Measurements from ENCODE around the gene TMEM51. TPM values are rescaled to one million over a fixed set of nuclear protein-coding genes. Genes with fewer than 3 reads are reported as not detected.
A peak's percentile ranks its signal among the peaks of the same experiment; 100 is the strongest.

TMEM51 gene
- total and polyA plus RNA-seq, 2 of the 13 experiments (the other 11 are each of a cell fraction or from before 2014, with no cell fraction given): 12.2 to 22.3 TPM

DNA sequence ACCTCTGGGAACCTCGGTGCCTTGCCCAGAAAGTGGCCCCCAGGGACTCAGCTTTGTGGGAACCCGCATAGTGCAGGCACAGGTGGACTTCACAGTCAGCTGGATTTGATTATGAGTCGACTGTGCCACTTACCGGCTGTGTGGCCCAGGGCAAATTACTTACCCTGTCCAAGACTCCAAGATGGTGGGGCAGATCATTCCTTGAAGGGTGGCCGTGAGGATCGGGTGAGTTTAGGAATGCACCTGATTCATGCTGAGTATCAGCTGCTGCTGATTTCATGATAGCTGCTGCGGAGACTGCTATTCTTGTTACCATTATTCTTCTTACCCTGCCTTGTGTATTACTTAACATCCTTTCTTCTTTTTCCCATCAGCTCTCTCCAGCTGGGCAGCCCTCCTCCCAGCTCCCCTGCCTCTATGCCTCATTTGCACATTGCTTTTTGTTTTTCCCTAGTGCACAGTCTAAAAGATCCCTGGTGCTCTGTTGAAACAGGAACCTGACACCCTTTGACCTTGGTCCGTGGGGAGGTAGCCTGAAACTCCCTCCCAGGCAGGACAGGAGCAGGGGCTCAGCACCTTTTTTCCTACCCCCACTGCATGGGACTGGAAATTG, 53.0 kb downstream of the TMEM51 start (continued):
- TF ChIP-seq PAF1 (CRISPR knock-in tag; IDR thresholded peaks at IDR 0.05) (no peak), ZNF101 (CRISPR knock-in tag; IDR thresholded peaks at IDR 0.05; ENCODE audit: borderline replicate concordance, low read depth) (no peak), ZNF451 (CRISPR knock-in tag; IDR thresholded peaks at IDR 0.05) (no peak), MXD4 (CRISPR knock-in tag; IDR thresholded peaks at IDR 0.05) (no peak), RBFOX2 (IDR thresholded peaks at IDR 0.05; ENCODE audit: low read depth, low read length) (no peak), ZMYM4 (CRISPR knock-in tag; IDR thresholded peaks at IDR 0.05) (peak; percentile 63; the same call in 1 of the 2 replicates), KDM5A (IDR thresholded peaks at IDR 0.05; ENCODE audit: borderline replicate concordance, low read length) (no peak), FOXA3 (CRISPR knock-in tag; IDR thresholded peaks at IDR 0.05) (peak; percentile 64), ZSCAN25 (CRISPR knock-in tag; IDR thresholded peaks at IDR 0.05) (peak; percentile 92), ZNF20 (CRISPR knock-in tag; IDR thresholded peaks at IDR 0.05) (no peak), MAF1 (CRISPR knock-in tag; IDR thresholded peaks at IDR 0.05; ENCODE audit: borderline replicate concordance) (no peak), ZNF660 (CRISPR knock-in tag; IDR thresholded peaks at IDR 0.05; ENCODE audit: borderline replicate concordance, low read depth) (no peak), MEIS2 (CRISPR knock-in tag; IDR thresholded peaks at IDR 0.05) (no peak; the same call in 1 of the 2 replicates), ZNF776 (CRISPR knock-in tag; IDR thresholded peaks at IDR 0.05) (no peak), SETDB1 (CRISPR knock-in tag; IDR thresholded peaks at IDR 0.05; ENCODE audit: borderline replicate concordance) (no peak), ZNF430 (CRISPR knock-in tag; IDR thresholded peaks at IDR 0.05) (no peak), RFX5 (IDR thresholded peaks at IDR 0.05; ENCODE audit: low read depth, low read length) (no peak), ZNF724P (CRISPR knock-in tag; IDR thresholded peaks at IDR 0.05; ENCODE audit: borderline replicate concordance) (no peak), HNRNPL (IDR thresholded peaks at IDR 0.05; ENCODE audit: low read depth, low read length) (no peak), GZF1 (CRISPR knock-in tag; IDR thresholded peaks at IDR 0.05) (no peak)
- TF ChIP-seq, protein P1, sequence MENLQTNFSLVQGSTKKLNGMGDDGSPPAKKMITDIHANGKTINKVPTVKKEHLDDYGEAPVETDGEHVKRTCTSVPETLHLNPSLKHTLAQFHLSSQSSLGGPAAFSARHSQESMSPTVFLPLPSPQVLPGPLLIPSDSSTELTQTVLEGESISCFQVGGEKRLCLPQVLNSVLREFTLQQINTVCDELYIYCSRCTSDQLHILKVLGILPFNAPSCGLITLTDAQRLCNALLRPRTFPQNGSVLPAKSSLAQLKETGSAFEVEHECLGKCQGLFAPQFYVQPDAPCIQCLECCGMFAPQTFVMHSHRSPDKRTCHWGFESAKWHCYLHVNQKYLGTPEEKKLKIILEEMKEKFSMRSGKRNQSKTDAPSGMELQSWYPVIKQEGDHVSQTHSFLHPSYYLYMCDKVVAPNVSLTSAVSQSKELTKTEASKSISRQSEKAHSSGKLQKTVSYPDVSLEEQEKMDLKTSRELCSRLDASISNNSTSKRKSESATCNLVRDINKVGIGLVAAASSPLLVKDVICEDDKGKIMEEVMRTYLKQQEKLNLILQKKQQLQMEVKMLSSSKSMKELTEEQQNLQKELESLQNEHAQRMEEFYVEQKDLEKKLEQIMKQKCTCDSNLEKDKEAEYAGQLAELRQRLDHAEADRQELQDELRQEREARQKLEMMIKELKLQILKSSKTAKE (CRISPR knock-in tag; IDR thresholded peaks at IDR 0.05; ENCODE audit: borderline replicate concordance): no peak
- TF ChIP-seq, protein P2, sequence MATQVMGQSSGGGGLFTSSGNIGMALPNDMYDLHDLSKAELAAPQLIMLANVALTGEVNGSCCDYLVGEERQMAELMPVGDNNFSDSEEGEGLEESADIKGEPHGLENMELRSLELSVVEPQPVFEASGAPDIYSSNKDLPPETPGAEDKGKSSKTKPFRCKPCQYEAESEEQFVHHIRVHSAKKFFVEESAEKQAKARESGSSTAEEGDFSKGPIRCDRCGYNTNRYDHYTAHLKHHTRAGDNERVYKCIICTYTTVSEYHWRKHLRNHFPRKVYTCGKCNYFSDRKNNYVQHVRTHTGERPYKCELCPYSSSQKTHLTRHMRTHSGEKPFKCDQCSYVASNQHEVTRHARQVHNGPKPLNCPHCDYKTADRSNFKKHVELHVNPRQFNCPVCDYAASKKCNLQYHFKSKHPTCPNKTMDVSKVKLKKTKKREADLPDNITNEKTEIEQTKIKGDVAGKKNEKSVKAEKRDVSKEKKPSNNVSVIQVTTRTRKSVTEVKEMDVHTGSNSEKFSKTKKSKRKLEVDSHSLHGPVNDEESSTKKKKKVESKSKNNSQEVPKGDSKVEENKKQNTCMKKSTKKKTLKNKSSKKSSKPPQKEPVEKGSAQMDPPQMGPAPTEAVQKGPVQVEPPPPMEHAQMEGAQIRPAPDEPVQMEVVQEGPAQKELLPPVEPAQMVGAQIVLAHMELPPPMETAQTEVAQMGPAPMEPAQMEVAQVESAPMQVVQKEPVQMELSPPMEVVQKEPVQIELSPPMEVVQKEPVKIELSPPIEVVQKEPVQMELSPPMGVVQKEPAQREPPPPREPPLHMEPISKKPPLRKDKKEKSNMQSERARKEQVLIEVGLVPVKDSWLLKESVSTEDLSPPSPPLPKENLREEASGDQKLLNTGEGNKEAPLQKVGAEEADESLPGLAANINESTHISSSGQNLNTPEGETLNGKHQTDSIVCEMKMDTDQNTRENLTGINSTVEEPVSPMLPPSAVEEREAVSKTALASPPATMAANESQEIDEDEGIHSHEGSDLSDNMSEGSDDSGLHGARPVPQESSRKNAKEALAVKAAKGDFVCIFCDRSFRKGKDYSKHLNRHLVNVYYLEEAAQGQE (IDR thresholded peaks at IDR 0.05; ENCODE audit: borderline replicate concordance in 1 of 2, low read depth in 1 of 2, low read length in 2 of 2): no peak
- TF ChIP-seq, protein P3, sequence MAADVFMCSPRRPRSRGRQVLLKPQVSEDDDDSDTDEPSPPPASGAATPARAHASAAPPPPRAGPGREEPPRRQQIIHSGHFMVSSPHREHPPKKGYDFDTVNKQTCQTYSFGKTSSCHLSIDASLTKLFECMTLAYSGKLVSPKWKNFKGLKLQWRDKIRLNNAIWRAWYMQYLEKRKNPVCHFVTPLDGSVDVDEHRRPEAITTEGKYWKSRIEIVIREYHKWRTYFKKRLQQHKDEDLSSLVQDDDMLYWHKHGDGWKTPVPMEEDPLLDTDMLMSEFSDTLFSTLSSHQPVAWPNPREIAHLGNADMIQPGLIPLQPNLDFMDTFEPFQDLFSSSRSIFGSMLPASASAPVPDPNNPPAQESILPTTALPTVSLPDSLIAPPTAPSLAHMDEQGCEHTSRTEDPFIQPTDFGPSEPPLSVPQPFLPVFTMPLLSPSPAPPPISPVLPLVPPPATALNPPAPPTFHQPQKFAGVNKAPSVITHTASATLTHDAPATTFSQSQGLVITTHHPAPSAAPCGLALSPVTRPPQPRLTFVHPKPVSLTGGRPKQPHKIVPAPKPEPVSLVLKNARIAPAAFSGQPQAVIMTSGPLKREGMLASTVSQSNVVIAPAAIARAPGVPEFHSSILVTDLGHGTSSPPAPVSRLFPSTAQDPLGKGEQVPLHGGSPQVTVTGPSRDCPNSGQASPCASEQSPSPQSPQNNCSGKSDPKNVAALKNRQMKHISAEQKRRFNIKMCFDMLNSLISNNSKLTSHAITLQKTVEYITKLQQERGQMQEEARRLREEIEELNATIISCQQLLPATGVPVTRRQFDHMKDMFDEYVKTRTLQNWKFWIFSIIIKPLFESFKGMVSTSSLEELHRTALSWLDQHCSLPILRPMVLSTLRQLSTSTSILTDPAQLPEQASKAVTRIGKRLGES (CRISPR knock-in tag; IDR thresholded peaks at IDR 0.05; ENCODE audit: borderline replicate concordance): no peak
